HTR-8/SVneo (cell line): ENCODE data around the gene GARRE1.
"Not testable (repeated sequence)": the region's sequence is repeated elsewhere in the genome, so short reads cannot be mapped to it uniquely, and the experiment has no call there.

Experiments
- DNase-seq: peaks from one replicate; pipeline ENCODE4 v3.0.0; 2011; ENCODE audit warnings: low spot score, mixed read lengths; ENCODE audit not compliant: insufficient read length
- FAIRE-seq: peaks from 2 replicates; lab custom pipeline; 2011; peaks lifted over from hg19 to GRCh38; lab: Jason Lieb, UNC

The GARRE1 gene

GRCh38 chr19:34231439-34231838, 22.9 kb upstream of the GARRE1 start:
- DNase-seq: no peak
- no peak for FAIRE-seq

- no peak for FAIRE-seq
Observed at GRCh38 chr19:34232566-34233481, 21.5 kb upstream of the GARRE1 start.

DNA sequence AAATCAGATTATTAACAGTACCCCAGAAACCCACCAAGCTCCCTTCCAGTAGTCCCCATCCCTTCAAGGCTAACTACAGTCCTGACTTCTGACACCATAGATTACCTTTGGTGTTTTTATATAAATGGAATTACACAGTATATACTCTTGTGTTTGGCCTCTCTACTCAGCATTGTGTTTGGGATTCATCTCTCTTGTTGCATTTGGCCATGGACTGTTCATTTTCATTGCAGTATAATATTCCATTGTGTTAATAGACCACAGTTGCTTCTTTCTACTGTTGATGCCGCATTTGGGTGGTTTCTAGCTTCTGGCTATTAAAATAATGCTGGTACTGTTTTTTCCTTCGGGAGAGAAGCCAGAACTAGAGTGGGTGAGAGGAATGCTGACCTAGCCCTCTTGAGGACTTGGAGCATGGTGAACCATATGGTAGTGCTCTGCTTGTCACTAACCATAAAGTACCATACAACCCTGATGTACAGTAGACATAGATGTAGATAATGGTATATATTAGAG, 18.9 kb upstream of the GARRE1 start:
- FAIRE-seq: no peak

More at GRCh38 chr19:34232566-34233481, 21.5 kb upstream of the GARRE1 start:
- DNase-seq: peak; percentile 68

GRCh38 chr19:34236035-34236987, 18.0 kb upstream of the GARRE1 start:
- DNase-seq (no peak), FAIRE-seq (no peak)

More for the DNA sequence above, 18.9 kb upstream of the GARRE1 start:
- DNase-seq: no peak

DNA sequence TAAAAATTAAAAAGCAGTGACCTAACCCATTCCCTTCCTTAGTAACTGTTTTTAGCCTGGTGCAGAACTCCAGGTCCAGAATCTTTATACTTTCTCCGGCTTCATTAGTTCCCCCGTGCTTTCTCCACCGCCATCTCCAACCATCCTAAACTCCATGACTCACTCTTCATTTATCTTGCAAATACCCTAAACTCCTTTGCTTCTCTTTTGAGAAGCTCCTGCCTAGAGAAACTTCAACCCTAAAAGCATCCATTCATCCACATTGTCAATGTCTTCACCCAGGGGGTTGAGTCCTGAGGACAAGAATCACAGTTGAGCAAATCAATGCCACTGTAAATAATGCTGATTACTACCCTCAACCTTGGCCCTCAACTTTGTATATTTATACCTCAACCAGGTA, 17.1 kb upstream of the GARRE1 start:
- FAIRE-seq (no peak), DNase-seq (no peak)

DNA sequence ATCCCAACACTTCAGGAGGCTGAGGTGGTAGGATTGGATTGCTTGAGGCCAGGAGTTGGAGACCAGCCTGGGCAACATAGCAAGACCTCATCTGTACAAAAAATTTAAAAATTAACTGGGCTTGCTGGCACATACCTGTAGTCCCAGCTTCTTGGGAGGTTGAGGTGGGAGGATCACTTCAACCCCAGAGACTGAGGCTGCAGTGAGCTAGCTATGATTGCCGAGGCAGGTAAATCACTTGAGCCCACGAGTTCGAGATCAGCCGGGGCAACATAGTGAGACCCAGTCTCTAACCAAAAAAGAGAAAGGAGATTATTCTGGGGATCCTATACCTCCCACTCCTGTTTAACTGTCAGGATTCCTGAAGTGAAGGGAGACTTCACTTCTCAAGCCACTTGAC, 16.4 kb upstream of the GARRE1 start:
- FAIRE-seq (no peak), DNase-seq (no peak)

DNA sequence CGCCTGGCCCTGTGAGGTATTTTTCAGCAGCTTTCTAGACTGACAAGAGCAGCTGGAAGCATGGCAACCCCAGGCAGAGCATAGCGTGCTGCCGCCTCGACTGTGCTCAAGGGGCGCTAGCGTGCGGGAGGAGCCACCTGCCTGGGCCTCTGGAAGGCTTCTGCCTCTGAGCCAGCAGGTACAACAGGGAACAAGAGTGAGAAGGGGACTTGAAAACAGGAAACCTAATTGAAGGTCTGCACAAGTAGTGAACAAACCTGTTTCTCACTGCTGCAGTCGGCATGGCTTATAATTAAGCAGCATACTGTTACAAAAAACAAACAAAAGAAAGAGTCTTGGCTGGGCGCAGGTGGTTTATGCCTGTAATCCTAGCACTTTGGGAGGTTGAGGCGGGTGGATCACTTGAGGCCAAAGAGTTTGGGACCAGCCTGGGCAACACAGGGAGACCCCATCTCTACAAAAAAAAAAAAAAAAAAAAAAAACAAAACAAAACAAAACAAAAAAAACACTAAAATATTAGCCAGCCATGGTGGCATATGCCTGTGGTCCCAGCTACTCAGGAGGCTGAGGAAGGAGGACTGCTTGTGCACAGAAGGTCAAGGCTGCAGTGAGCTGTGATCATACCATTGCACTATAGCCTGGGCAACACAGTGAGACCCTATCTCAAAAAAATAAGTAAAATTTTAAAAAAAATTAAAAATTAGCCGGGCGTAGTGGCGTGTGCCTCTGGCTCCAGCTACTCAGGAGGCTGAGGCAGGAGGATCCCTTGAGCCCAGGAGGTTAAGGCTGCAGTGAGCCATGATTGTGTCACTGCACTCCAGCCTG, 12.6 kb upstream of the GARRE1 start:
- no peak for DNase-seq
- no peak for FAIRE-seq

DNA sequence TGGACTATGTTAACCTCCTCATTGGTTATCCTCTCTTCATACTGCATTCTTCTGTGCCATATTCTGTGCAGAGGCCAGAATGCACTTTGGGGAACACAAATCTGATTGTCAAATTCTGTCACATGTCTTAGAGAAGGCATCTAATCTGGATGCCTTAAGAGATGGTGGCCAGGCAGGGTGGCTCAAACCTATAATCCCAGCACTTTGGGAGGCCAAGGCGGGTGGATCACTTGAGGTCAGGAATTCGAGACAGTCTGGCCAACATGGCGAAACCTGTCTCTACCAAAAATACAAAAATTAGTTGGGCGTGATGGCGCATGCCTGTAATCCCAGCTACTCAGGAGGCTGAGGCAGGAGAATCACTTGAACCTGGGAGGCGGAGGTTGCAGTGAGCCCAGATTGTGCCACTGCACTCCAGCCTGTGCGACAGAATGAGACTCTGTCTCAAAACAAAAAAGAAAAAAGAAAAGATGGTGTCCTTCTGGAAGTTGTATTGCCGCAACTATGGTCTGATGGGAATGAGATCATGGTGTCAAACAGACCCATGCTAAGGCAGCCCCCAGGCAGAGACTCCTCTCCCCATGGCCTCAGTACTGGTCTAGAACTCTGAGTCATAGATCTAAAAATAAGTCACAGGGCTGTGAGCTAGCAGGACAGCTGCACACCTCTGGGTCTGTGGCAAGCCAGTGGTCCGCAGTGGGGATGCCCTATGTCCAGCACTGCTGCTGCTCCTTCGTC, 11.0 kb upstream of the GARRE1 start:
- not testable (repeated sequence) for DNase-seq, FAIRE-seq

- DNase-seq: no peak
- no peak for FAIRE-seq
Observed at GRCh38 chr19:34243876-34244578, 10.3 kb upstream of the GARRE1 start.

- no peak for FAIRE-seq
- no peak for DNase-seq
Observed at GRCh38 chr19:34244611-34245299, 9.6 kb upstream of the GARRE1 start.

- FAIRE-seq (no peak), DNase-seq (no peak)
Observed at GRCh38 chr19:34246340-34246739, 8.0 kb upstream of the GARRE1 start.

DNA sequence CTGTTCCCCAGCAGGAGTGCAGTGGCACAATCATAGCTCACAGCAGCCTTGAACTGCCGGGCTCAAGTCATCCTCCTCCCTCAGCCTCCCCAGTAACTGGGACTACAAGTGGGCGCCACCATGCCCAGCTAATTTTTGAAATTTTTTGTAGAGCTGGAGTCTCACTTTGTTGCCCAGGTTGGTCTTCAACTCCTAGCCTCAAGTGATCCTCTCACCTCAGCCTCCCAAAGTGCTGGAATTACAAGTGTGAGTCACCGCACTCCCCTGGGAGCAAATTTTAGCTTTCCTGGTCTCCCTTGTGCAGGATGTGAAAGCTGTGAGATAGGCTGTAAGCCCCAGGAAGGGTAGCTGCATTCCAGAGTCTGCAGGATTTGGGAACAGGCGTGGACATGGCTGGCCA, 5.4 kb upstream of the GARRE1 start:
- FAIRE-seq (no peak), DNase-seq (no peak)

DNA sequence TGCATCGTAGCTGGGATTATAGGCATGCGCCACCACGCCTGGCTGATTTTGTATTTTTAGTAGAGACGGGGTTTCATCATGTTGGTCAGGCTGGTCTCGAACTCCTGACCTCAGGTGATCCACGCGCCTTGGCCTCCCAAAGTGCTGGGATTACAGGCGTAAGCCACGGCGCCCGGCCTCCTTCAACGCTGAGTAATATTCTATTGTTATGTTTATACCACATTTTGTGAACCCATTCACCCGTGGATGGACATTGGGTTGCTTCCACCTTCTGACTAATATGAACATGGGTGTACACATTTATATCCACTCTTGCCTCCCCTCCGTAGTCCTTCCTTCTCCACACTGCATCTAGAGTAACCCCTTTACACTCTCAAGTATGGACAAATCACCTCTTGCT, 1.2 kb upstream of the GARRE1 start:
- FAIRE-seq, DNase-seq: not testable (repeated sequence)

DNA sequence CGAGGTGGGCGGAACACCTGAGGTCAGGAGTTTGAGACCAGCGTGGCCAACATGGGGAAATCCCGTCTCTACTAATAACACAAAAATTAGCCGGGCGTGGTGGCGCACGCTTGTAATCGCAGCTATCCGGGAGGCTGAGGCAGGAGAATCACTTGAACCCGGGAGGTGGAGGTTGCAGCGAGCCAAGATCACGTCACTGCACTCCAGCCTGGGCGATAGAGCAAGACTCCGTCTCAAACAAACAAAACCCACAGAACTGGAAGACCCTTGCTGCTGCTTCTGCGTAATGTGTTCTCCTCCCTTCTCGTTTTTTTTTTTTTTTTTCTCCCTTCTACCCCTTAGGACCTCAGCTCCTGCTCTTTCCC, 691 bp upstream of the GARRE1 start:
- DNase-seq, FAIRE-seq: not testable (repeated sequence)

DNA sequence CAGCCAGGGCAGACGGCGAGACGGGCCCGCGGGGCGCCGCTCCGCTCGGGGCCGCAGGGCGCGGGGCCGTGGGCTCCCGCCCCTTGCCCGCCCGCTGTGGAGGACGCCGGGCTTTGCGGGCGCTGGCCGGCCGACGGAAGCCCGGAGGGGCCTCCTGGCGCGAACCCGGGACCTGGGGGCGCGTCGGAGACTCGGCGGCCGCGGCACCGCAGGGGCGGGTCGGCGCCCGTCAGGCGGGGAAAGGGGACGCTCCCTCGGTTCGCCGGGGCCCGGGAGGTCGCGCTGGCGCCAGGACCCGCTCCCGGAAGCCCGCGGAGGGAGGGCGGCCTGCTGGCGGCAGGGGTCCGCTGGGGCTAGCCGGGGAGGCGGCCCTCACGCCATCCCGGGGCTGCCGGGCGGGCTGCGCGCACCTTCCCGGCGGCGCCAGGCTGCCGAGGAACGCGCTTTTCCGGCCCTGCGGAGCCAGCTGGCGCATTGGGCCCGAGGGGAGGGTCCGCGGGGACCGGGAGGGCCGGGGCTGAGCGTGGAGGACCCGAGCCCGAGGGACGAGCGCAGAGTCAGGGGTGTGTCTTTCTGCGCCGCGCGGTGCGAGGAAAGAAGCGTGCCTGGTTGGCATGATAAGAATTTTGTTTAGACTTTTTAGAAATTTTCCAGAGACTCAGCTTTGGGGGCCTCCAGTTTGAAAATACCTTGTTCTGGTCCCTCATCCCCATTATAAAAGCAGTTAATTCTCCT, 511 bp downstream of the GARRE1 start:
- DNase-seq (no peak), FAIRE-seq (no peak)

DNA sequence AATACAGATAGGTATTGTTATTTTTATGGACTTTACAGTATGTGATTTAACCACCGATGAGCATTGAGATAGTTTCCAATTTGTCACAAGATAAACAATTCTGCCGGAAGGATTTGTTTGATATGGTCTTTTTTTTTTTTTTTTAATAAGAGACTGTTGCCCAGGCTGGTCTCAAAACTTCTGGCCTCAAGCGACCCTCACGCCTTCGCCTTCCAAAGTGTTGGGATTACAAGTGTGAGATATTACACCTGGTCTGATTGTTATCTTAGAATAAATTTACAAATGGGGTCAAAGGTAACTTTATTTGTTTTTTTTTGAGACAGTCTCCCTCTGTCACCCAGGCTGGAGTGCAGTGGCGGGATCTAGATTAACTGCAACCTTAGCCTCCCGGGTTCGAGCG, 1.2 kb downstream of the GARRE1 start:
- no peak for FAIRE-seq

DNA sequence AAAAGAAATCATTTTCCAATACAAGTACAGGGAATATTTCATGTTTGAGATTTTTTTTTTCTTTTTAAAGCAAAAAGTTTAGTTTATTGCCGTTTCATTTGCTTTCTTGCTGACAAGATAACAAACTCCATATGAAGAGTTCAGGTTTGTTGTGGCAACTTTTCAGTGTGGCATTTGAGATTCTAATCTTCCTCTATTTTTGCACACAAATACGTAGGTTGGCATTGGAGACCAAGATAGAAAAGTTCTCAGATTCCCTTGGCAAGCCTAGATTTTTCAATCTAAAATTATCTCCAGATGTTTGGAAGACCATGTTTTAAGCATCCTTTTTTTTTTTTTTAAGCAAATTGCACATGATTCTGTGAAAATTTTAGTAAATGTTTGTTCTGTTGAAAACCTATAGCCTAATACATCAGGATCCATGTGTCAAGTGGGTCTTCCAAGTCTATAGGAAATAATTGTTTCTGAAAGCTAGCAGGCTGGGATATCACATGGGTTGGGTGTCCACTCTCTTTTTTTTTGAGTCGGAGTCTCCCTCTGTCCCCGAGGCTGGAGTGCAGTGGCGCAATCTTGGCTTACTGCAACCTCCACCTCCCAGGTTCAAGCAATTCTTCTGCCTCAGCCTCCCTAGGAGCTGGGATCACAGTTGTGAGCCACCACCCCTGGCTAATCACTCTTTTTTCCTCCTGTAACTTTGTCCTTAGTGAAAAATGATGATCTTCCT, 2.6 kb downstream of the GARRE1 start:
- FAIRE-seq (no peak), DNase-seq (no peak)

More for the DNA sequence above, 1.2 kb downstream of the GARRE1 start:
- no peak for DNase-seq
